GM21528 (cell line): ENCODE data around the gene LCE1D.

Experiments used
- ATAC-seq: cut with Tn5 transposase; IDR thresholded peaks from one replicate; pipeline ENCODE4 v1.9.1; 2021; ENCODE audit warnings: mild to moderate bottlenecking, moderate library complexity; ENCODE audit not compliant: unreplicated experiment, low FRiP score

The LCE1D gene

GRCh38 chr1:152796421-152796820, at the start of gene LCE1D:
Gene LCE1D, plus strand, starts transcription at chr1:152796721. Its CDS starts 1,074 bp downstream, at chr1:152797795.
- no peak for ATAC-seq

- no peak for ATAC-seq
Measured at GRCh38 chr1:152747831-152748230, 48.7 kb upstream of the LCE1D start.

GRCh38 chr1:152752225-152752624, 44.3 kb upstream of the LCE1D start:
- no peak for ATAC-seq

- no peak for ATAC-seq
Measured at GRCh38 chr1:152753586-152753985, 42.9 kb upstream of the LCE1D start.

GRCh38 chr1:152756872-152757271, 39.6 kb upstream of the LCE1D start:
- no peak for ATAC-seq

- ATAC-seq: no peak
Measured at GRCh38 chr1:152757747-152758146, 38.8 kb upstream of the LCE1D start, which contains the start of gene KPRP. Gene KPRP, plus strand, starts transcription at chr1:152758025. Its CDS starts 1,564 bp downstream, at chr1:152759589.

- no peak for ATAC-seq
Measured at GRCh38 chr1:152758636-152759035, 37.9 kb upstream of the LCE1D start.

- ATAC-seq: no peak
Measured at GRCh38 chr1:152759453-152760173, 36.9 kb upstream of the LCE1D start.

- ATAC-seq: no peak
Measured at GRCh38 chr1:152760551-152761190, 35.9 kb upstream of the LCE1D start.

- no peak for ATAC-seq
Measured at GRCh38 chr1:152761609-152762213, 34.8 kb upstream of the LCE1D start.

- no peak for ATAC-seq
Measured at GRCh38 chr1:152768847-152769533, 27.5 kb upstream of the LCE1D start.

GRCh38 chr1:152770411-152770810, 26.1 kb upstream of the LCE1D start:
- no peak for ATAC-seq

- ATAC-seq: no peak
Measured at GRCh38 chr1:152774875-152775274, 21.6 kb upstream of the LCE1D start, which contains the start of gene LCE1F. Gene LCE1F, plus strand, starts transcription at chr1:152775140. Its CDS starts 1,232 bp downstream, at chr1:152776372.

GRCh38 chr1:152776361-152776760, 20.2 kb upstream of the LCE1D start:
- no peak for ATAC-seq

- ATAC-seq: no peak
Measured at GRCh38 chr1:152777510-152778137, 18.9 kb upstream of the LCE1D start.

- ATAC-seq: no peak
Measured at GRCh38 chr1:152783095-152783494, 13.4 kb upstream of the LCE1D start.

GRCh38 chr1:152786077-152786476, 10.4 kb upstream of the LCE1D start, which contains the start of gene LCE1E:
Gene LCE1E, plus strand, starts transcription at chr1:152786257. Its CDS starts 1,043 bp downstream, at chr1:152787300.
- ATAC-seq: no peak

- ATAC-seq: no peak
Measured at GRCh38 chr1:152795686-152796085, 835 bp upstream of the LCE1D start.

GRCh38 chr1:152801333-152801732, 4.8 kb downstream of the LCE1D start:
- ATAC-seq: no peak

- ATAC-seq: no peak
Measured at GRCh38 chr1:152806576-152806975, 10.1 kb downstream of the LCE1D start, which contains the start of gene LCE1C. Gene LCE1C, minus strand, starts transcription at chr1:152806651. Its CDS starts 1,173 bp downstream, at chr1:152805478.
